Dermis blood vessel endothelial cell (primary cell): ENCODE measurements around the gene KCNH1. TPM values are rescaled to one million over a fixed set of nuclear protein-coding genes. Genes with fewer than 3 reads are reported as not detected.

Experiments
- DNase-seq: peaks from one replicate; pipeline ENCODE4 v3.0.0; 2010
- total RNA-seq: library from RNA; depleted of rRNA; stranded (reverse); fragments of >200 nt; gene quantifications from 2 replicates; pipeline ENCODE4 v1.2.3, GENCODE V29; 2014

Gene KCNH1
- total RNA-seq, 1 donor from 2014 or later = under 0.01 TPM

DNA sequence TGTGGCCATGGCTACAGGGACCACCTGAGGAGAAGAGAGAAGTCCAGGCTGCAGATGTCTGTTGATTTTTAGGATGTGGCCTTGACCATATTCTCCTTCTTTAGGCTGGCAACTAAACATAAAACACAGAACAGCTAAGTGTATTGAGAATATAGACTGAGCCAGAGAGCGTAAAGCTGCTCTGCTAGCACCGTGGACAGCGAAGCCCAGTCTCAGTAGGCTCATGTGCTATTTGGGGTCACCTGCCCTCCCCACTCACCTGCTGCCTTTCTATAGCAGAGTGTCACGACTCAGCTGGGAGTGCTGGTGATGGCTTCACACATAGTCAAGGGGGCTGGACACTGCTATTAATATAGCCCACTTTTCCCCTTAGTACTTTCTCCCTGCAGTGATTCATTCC is 278.5 kb downstream of the KCNH1 start:
- no peak for DNase-seq

DNA sequence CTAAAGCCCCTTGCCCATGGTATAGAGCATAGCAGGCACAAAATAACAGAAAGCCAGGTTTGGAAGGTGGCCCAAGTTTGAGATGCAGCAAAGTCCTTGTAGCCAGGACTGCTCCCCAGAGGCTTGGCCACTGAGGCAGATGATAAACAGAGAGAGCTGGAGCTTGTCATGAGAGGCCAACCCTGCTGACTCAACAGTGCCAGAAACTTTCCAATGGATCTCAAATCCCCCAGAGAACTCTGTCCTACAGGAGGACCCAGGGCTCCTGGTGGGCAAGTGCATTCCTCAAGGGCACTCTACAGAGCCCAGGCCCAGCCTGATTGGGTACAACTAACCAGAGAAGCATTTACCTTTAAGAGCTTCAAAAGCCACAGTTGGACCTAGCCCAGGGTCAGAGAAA is 280.7 kb downstream of the KCNH1 start:
- no peak for DNase-seq

DNA sequence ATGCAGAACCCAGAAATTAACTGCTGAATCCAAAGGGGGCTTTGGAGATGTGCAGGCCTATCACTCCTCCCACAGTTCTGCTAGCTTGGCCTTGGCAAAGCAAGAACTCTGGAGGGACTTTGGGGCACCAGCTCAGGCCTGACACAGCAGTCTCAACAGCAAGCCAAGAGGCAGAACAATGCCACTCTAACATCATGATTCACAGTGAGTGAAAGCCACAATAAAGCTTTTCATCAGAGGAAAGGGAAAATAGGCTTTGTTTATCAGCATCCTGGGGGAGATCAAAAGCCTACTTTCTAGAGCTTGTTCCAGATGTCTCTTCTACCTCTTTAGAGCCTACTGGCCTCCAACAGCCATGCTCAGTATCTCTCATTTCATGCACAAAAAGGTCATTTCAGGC is 283.4 kb downstream of the KCNH1 start:
- DNase-seq = no peak

DNA sequence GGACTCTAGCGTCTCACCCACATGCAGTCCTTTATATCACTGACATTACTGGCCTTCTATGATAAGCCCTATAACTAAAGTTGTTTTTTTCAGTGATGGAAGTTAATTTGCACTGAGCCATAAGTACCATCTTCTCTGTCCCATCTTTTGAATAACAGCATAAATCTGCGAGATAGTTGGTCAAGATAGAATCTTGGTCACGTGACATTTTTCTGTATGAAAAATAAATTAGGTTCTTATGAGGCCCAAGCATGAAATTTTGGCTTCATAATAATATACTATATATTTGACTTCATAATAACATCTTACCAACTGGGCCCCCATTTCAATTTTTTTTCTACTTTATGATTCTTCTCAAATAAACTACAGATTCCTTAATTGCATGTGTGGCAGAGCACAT is 285.5 kb downstream of the KCNH1 start:
- no peak for DNase-seq

DNA sequence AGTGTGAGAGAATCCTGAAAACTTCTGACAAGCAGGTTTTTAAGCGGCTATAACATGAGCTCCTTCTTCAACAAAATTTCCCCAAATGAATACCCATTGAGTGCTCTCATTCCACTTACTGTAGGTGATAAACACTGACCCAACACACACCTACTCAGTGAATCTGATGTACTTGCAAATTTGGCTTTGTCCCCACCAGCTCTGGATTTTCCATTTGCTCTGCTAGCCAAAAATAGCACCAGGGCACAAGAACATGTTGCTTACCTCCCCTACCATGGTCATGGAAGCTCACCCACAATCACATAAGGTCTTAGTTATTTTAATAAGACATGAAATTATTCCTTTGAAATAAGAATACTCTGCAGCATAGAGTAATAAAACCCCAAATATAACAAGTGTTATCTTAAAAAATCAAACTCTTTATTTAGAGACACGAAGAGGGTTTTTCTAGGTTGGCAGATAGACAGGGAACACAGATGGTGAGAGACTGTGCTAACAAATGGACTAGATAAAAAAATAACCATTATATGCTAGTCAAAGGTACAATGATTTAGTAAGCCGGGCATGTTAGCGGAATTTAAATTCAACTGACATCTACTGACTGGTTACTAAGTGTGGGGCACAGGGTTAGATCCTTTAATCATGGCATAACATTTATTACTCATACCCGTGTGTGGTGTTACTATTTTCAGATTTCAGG is 291.9 kb downstream of the KCNH1 start:
- DNase-seq = no peak

DNA sequence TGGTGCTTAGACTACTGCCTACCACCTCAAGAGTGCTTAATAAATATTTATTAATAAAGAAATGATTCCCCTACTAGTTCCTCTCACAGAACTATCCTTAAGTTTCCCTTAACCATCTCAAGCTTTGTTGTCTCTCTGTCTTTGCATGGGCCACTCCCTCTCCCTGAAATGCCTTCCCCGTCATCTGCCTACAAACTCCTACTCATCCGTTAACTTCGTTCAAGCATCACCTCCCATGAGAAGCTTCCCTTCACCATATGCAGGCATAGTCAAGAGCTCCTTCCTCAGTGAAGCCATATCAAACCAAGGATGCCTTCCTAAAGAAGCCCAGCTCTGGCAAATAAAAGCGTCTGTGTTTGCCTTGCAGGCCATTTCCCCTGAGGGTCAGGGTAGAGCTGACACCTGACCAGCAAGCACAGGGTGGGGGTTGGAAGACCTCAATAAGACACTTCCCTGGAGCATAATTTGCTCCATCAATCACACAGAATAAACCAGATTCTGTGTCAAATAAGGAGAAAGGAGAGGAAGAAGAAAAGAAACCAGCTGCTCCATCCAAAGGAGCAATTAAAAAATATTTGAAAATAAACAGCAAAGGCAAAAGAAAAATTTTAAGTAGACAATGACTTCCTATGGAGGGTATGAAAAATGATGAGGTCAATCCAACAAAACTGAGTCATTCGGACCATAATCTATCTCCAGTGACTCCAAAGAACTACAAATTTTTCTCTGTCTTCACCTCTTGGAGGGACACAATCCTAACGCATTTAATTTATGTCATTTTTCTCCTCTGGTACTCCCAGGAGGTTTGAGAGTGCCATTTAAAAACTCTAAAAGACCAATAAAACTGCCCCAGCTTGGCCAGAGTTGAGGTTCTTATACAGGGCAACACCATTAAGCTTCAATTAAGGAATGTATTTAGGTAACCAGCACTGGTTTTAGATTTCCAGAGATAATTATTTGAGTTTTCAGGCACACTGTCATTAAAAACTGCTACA is 303.6 kb downstream of the KCNH1 start:
- DNase-seq = no peak

DNA sequence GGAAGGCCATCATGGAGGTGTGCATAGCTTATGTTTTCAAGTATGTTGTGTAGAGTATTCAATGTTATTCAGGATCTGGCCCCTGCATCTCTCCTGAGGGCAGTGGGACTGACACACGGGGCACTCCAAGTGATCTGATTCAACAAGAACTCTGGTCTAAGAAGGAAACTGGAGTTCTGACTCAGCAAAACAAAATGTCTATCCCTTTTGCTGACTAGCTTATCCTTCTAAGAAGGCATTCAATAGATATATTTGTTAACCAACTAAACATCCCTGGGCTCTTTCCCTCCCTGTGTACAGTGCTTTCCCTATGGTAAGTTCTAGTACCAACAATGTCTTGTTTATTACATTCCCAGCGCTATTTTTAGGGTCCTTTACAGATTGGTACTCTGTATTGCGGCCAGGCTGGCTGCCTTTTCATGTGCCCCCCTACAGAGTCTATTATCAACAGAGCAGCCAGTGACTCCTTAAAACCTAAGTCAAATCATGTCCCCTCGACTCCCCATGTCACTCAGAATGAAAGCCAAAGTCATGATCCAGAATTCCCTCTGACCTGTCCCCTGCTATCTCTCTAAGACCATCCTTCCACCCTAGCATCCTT is 304.9 kb downstream of the KCNH1 start:
- no peak for DNase-seq

DNA sequence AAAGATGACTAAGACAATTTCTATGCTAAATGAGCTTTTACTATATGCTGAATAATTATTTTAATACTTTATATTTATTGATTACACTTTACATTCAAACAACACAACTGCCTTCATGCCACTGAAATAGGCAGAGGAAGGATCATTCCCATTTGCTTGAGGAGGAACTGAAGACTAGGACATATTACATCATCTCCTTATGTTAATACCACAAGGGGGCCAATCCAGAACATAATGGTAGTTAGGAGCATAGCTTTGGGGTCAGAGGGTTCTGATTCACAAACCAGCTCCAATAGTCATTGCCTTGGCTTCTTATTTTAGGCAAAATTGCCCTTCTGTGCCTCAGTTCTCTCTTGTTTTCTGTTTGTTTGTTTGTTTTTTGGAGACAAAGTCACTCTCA is 306.5 kb downstream of the KCNH1 start:
- no peak for DNase-seq

DNA sequence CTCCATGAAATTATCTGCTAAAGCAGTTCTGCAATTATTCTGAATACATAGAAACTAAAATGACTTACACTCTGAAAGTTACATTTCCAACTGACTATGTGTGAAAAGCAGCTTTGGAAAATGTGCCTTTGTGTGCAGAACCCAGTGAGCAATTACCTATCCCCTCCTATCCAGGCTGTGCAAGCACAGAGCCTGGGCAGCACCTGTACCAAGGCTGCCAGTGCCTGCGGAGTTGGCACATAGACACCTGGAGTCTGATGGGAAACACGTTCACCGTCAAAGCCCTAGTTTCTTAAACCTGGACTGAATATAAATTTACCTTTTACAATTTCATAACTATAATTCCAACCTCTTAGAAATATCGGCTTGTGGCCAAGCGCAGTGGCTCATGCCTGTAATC is 307.3 kb downstream of the KCNH1 start:
- DNase-seq = no peak

DNA sequence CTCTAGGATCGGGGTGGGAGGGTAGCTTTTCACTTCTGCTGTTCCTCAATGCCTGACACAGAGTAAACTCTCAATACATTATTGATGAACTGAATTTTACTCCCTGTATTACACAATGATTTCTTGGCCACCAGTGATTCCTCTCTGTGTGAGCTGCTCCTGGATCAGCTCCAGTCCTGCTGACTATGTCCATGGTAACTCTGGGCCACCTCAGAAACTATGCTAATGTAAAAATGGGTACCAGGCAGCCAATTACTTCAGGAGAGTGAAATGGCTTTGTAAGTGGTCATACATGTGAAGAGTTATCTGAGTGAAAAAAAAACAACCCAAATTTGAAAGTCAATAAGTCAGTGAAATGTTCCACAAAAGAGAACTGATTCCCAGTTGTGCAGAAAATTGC is 311.0 kb downstream of the KCNH1 start:
- no peak for DNase-seq

DNA sequence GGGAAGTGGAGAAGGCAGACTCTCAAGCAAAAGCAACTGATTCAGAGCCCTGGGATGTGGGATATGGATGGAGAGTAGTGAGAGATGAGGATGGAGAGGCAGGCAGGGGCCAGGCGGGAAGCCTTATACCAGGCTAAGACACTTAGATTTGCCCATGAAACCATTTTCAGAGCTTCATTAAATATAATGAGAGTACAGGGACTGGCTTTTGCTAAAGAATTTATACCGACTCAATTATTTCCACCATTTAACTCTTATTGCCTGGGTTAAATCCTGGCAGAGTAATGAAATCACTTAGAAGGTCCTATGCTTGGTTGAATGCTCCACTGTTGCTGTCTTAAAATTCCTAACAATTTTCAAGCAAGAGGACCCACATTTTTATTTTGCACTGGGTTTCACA is 311.7 kb downstream of the KCNH1 start:
- DNase-seq = no peak

DNA sequence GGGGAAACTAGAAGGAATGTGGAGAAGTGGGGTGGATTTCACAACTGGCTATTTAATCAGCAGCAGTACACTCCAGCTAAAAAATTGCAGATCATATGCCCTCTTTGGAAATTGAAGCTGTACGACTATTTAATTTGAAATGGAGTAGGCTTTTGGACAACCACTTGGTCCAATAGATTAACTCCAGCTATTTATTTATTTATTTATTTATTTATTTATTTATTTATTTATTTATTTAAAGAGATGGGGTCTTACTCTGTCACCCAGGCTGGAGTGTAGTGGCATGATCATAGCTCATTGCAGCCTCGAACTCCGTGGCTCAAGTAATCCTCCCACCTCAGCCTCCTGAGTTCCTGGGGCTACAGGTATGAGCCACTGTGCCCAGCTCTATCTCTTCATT is 312.3 kb downstream of the KCNH1 start:
- DNase-seq = no peak

DNA sequence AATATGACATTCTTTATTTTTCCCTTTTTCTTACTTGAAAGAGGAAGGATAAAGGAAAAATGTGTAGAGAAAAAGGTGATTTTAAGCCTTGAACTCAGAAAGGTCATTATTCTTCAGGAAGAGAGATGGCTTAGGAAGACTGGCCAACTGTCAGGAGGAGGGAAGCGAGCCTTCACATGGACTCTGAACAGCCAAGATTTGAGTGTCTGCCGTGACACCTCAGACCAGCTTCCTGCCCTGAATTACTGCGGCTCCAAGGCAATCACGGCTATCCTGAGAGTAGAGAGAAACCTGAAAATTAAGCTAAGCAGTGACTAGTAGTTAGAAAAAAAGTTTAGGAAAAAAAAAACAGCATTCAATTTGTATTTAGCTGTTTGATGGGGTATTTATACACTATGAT is 314.7 kb downstream of the KCNH1 start:
- no peak for DNase-seq

DNA sequence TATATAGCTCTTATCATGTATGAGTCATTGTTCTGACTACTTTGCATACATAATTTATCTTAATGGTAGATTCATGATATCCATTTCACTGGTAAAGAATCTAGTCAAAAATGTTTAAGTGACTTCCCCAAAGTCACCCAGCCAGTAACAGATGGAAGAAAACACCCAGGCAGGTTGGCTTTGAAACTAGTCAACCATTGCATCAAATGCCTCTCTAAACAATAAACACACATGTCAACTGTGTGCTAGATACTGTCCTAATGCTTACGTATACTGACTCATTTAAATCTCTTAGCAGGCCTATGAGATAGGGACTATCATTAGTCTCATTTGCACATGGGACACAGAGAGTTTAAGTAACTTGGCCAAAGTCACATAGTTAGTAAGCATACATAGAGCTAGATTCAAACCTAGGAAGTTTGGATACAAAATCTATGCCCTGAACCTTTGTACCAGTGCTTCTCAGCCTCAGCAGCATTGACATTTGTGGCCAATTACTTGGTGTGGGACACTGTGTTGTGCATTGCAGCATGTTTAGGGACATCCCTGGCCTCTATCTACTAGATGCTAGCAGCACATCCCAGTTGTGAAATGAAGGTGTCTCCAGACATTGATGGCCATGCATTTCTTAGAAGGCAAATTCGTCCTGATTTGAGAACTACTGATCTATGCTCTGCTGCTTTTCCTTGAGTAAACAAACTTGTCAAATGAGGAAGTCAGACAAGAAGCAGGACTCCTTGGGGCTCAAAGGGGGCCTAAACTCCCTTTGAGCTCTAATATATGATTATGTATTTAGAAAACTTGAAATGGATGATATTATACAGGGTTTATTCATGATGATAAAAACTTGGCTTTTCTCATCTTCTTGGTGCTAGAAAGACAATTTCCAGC is 316.3 kb downstream of the KCNH1 start:
- no peak for DNase-seq

DNA sequence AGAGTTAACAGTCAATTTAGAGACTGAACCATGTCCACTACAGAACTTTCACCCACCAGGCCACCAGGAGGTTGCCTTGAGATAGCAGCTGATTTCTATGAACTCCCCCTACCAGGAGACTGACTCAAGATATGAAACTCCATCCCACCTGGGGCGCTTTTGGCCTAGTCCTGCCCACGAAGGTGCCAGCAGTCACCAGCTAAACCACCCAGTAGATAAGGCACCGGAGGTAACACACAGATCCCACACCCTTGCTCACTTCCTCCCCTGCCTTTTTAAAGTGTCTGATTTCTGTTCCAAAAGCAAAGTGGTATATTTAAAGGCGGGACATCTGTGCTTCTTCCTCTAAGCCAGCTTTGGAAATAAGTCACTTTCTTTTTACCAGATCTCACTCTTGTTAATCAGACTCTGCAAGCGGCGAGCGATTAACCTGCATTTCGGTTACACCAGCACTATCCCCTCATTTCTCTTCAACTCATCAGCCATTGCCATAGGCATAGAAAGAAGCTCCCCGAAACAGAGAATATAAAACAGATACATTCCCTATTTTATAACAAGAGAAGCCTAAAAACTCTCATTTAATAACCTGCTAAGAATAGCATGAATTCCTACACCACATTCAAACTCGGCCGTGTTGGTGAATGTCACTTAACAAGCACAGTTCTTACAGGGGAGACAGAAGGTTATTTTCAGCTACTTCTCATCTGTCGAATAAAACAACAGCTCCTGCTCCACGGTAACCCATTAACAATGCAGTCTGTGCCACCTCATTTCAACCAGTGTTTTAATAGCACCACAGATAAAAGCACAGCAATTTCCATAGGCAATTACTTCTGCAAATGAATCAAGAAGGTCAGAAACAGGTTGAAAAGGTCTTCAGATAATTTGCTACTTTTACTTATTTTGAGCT is 318.1 kb downstream of the KCNH1 start:
- DNase-seq = no peak

DNA sequence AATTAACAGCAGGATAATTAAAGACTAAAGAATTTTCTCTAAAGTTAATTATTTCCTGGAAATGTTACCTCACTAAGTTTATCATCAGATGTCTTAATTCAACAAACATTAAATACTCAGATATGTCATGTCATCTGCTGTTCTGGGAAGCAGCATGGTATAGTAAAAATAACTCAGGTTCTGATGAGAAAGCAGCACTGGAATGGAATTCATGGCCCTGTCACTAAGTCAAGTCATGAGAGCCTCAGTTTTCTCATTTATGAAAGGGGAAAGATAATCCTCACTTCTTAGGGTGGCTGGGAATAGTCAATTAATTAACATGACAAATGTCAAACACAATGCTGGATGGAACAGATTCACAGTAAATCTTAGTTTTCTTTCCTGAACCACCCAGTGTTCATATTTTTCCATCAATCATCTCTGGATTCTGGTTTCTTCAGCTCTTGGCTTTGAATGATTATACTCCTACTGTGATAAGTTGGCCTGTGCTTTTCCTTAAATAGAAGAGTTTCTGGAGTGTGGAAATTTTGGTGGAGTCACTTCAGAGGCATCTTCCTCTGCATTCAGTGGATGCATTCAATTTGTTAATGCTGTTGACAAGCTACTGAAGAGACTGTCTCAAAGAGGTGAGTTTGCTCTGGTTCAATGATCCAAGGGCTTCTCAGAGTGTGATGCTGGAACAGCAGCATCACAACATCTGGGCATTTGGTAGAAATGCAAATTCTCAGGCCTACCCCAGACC is 319.4 kb downstream of the KCNH1 start:
- no peak for DNase-seq

DNA sequence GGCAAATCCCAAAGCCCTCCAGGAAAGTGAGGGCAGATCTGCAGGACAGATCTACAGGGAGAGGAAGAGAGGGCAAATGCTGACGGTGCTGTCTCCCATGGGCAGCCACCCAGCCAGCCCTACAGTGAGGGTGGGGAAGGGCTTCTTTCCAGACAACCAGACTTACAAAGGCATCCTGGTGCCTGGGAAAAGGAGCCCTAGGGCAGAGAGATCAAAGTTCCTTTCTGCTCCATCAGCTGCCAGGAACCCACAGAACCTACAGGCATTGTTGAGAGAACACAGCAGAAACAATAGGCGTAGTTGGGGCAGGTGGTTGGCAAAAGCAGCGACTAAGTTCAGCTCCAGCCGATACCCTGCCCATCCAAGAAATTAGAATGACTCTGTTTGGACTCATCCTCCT is 332.4 kb downstream of the KCNH1 start:
- no peak for DNase-seq

DNA sequence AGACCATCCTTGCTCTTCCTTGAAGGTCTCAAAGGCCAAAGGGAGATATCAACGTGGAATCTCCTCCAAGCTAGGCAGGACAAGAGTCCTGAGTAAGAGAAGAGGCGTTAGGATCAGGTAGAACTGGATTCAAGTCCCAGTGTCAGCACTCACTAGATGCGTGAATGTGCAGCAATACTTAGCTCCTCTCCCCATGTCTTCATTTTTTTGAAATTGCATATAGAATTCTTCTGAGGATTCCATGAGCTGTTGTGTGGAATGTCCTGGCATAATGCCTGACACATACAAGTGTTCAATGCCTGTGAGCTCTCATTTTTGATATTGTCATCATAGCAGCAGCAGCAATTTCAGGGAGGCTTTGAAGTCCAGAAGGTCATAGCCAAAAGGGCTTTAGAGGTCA is 333.2 kb downstream of the KCNH1 start:
- DNase-seq = no peak

DNA sequence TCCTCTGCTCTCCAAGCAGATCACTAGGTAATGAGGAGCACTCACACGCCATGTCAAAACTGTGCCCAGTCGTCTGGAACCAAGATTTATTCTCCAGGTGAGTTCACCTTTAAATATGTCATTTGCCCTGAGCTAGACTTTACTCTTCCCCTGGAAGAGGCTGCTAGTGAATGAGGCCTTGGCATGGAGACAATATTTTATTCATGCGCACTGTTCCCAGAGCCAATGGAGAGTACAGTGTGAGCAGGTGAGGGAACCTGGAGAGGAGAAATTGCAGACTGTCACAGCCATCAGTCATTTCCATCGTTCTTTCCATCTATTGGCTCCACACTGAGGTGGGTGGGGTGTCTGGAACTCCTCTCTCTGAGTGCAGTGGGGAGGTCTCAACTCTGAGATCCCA is 333.6 kb downstream of the KCNH1 start:
- no peak for DNase-seq

DNA sequence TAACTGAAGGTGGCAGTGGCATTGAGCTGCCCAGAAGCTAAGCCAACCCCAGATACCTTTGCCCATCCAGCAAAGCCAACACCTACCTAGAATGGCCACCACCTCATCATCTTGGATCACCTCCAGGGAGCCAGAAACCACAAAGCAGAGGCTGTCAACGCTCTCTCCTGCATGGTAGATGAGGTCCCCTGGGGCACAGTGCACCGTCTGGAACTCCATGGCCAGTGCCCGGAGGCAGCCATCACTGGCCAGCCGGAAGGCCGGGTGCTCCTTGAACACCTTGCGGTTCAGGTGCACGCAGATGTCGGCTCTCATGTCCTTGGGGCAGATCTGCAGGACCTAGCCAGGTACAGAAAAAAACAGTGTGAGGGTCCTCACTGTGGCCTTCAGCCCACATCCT is 336.5 kb downstream of the KCNH1 start:
- DNase-seq = no peak

DNA sequence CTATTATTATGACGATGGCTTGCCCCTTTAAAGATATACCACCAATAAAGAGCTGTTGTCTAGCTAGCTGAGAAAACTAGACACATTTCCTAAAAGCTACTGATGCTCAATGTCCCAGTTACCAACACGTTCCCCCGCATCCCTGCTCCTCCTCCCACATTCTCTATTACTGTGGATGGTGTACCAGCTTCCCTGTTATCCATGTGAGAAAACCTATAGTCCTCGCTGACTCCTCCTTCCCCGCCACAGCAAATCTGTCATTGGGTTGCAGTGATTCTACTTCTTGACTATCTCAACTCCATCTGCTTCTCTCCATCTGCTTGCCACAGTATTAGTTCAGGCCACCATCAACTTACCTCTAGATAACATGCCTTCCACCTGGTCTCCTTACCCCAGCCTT is 337.5 kb downstream of the KCNH1 start:
- no peak for DNase-seq
